Right lobe of liver (tissue), 6 donors: Measurements from ENCODE around the gene CSNK1A1. TPM values are rescaled to one million over a fixed set of nuclear protein-coding genes. Genes with fewer than 3 reads are reported as not detected.
"Not testable (repeated sequence)": the region's sequence is repeated elsewhere in the genome, so short reads cannot be mapped to it uniquely, and the experiment has no call there.

Source experiments
- ATAC-seq, 4 donors: fragments of 200-7000 bp; cut with Tn5 transposase; one replicate each; pipeline ENCODE4 v1.9.1; 2020; ENCODE audit warnings: mild to moderate bottlenecking in 4 of 4, moderate library complexity in 4 of 4
- DNase-seq, 3 donors: peaks; one replicate each; pipeline ENCODE4 v3.0.0-alpha.2; 2020
- H3K27ac ChIP-seq, 3 donors: fragments of 200-600 bp; one replicate each; pipeline ENCODE4 v1.8.0; 2022
- H3K27me3 ChIP-seq, 2 donors: fragments of 200-600 bp; one replicate each; pipeline ENCODE4 v1.8.0; 2022
- H3K36me3 ChIP-seq, 4 donors: fragments of 200-600 bp; sonication (generic) in 1 of 4; one replicate each; pipeline versions ENCODE4 v1.5.1 to v1.8.0; 2017 to 2022; ENCODE audit warnings: control low read depth in 1 of 4
- H3K4me1 ChIP-seq, 4 donors: fragments of 200-600 bp; sonication (generic) in 1 of 4; one replicate each; pipeline versions ENCODE4 v1.5.1 to v1.8.0; 2017 to 2022; ENCODE audit warnings: control low read depth in 1 of 4
- H3K4me3 ChIP-seq, 3 donors: fragments of 200-600 bp; one replicate each; pipeline ENCODE4 v1.8.0; 2022
- H3K9me3 ChIP-seq, 4 donors: fragments of 200-600 bp; sonication (generic) in 1 of 4; one replicate each; pipeline versions ENCODE4 v1.5.1 to v1.8.0; 2017 to 2022; ENCODE audit warnings: control low read depth in 1 of 4
- POLR2A ChIP-seq: fragments of 450-650 bp; IDR thresholded peaks from one replicate; pipeline ENCODE4 v1.6.1; 2017; ENCODE audit warnings: antibody characterized with exemption, mild to moderate bottlenecking
- WGBS: methylation state at CpG from one replicate; pipeline ENCODE4 v1.1.6; 2018; ENCODE audit warnings: low coverage, low lambda C conversion rate; ENCODE audit not compliant: insufficient coverage; ENCODE audit errors: missing lambda C conversion rate; 5-methylcytosine and 5-hydroxymethylcytosine counted together
- intact Hi-C, 2 donors: fragments of 100-400 bp; cut with DNase I; formaldehyde crosslinking; loops; one replicate each; pipeline versions ENCODE4 v1.11.2 to v1.14.1; 2022
- total RNA-seq, 6 experiments: library from RNA; depleted of rRNA in 2 of 6; stranded (reverse); fragments of >200 nt in 2 of 6; fragmentation: NEBNext Ultra II Directional in 3 of 6; extraction: Animal tissue kit (Norgen Biotek cat#: 25700) in 3 of 6; gene quantifications; one replicate each; pipeline versions ENCODE4 v1.1.0 to v1.2.4, GENCODE V29; 2016 to 2023
- TF ChIP-seq, protein P1 (sequence below), 4 donors: fragments of 200-600 bp in 3 of 4; fragments of 450-650 bp in 1 of 4; IDR thresholded peaks; one replicate each; pipeline versions ENCODE4 v1.5.1 to v1.8.0; 2016 to 2022; ENCODE audit warnings: antibody characterized with exemption in 4 of 4, mild to moderate bottlenecking in 2 of 4
- donor health status: DM: no; HTN: yes; CAD: no.
- donor health status: DM: no; HTN: no; CAD: no.
- donor health status: DM: no; HTN: no; CAD: no.
- donor health status: DM: no; HTN: yes; CAD: no.
- donor health status: DM: no; HTN: yes; CAD: no.

CSNK1A1 gene
- total RNA-seq, 6 experiments from 2014 or later: 79.7 to 87.1 (median 83.8) TPM

DNA sequence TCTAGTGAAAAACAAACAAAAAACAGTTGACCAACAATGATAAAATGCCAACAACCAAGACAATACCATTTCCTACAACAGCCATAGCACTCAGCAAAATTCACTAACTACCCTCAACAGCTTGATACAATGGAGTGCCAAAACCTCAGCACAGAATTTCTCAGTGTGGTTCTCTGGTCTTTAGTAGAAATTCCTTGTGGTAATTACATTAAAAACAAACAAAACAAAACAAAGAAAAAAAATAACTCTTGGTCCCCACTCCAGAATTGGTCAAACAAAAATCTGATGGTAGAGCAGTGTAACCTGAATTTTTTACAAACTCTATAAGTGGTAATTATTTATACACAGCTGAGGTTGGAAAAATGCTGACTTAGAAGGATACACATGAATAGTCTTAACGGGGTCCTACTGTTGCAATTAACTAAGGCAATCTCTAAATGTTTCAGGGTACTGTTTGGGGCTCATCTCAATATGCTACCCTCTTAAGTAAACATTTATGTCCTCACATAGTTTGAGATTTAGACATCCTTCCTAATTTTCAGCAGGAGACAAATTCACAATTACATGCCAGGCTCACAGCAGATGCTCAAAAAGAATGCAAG is 13.8 kb downstream of the CSNK1A1 start:
- Histone ChIP-seq H3K4me1 (peaks cover 0 to 38% (median 0%) of the 10 kb centered on the region in 4 donors), H3K9me3 (no peaks in the 10 kb centered on the region), H3K27ac (no peak overlapping the region), H3K36me3 (peaks cover 0 to 19% (median 2%) of the 10 kb centered on the region in 4 donors), H3K4me3 (no peak overlapping the region), H3K27me3 (no peaks in the 10 kb centered on the region)
- no peak for DNase-seq
- 36% methylated on average over 1 of the region's 1 CpG for WGBS
- ATAC-seq: no peak
- intact Hi-C loops: no loop called here
- TF ChIP-seq POLR2A: no peak
- TF ChIP-seq, protein P1, sequence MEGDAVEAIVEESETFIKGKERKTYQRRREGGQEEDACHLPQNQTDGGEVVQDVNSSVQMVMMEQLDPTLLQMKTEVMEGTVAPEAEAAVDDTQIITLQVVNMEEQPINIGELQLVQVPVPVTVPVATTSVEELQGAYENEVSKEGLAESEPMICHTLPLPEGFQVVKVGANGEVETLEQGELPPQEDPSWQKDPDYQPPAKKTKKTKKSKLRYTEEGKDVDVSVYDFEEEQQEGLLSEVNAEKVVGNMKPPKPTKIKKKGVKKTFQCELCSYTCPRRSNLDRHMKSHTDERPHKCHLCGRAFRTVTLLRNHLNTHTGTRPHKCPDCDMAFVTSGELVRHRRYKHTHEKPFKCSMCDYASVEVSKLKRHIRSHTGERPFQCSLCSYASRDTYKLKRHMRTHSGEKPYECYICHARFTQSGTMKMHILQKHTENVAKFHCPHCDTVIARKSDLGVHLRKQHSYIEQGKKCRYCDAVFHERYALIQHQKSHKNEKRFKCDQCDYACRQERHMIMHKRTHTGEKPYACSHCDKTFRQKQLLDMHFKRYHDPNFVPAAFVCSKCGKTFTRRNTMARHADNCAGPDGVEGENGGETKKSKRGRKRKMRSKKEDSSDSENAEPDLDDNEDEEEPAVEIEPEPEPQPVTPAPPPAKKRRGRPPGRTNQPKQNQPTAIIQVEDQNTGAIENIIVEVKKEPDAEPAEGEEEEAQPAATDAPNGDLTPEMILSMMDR (IDR thresholded peaks at IDR 0.05): no peak

- H3K9me3 ChIP-seq, ATAC-seq, H3K4me3 ChIP-seq, H3K27me3 ChIP-seq, intact Hi-C loops, DNase-seq, H3K27ac ChIP-seq: not testable (repeated sequence)
- Histone ChIP-seq H3K4me1 (peaks cover 0 to 36% (median 0%) of the 10 kb centered on the region in 4 donors), H3K36me3 (peaks cover 0 to 19% (median 2%) of the 10 kb centered on the region in 4 donors)
- WGBS: 80% methylated on average over 5 of the region's 6 CpGs
Measured at GRCh38 chr5:149535787-149536186, 15.5 kb downstream of the CSNK1A1 start.

- intact Hi-C loops: no loop called here
- H3K4me1 ChIP-seq: peaks cover 0 to 33% (median 11%) of the 10 kb centered on the region in 4 donors
- ATAC-seq: no peak
Measured at GRCh38 chr5:149532413-149532812, 18.8 kb downstream of the CSNK1A1 start.

GRCh38 chr5:149529463-149529862 is 21.8 kb downstream of the CSNK1A1 start:
- no peak for DNase-seq
- TF ChIP-seq POLR2A: no peak
- TF ChIP-seq, protein P1 (IDR thresholded peaks at IDR 0.05): no peak
- peaks cover 0 to 48% (median 13%) of the 10 kb centered on the region in 4 donors for H3K4me1 ChIP-seq
- no peaks in the 10 kb centered on the region for H3K9me3 ChIP-seq
- no peak overlapping the region for H3K27ac ChIP-seq
- H3K36me3 ChIP-seq: no peaks in the 10 kb centered on the region
- no peak overlapping the region for H3K4me3 ChIP-seq
- H3K27me3 ChIP-seq: no peaks in the 10 kb centered on the region
- no peak for ATAC-seq
- intact Hi-C loops: no loop called here

More at GRCh38 chr5:149532413-149532812, 18.8 kb downstream of the CSNK1A1 start:
- WGBS: 85% methylated on average over 4 of the region's 7 CpGs
- DNase-seq: no peak
- H3K27me3 ChIP-seq: no peaks in the 10 kb centered on the region
- no peak overlapping the region for H3K4me3 ChIP-seq
- H3K36me3 ChIP-seq: peaks cover 0 to 8% (median 0%) of the 10 kb centered on the region in 4 donors
- TF ChIP-seq POLR2A: no peak
- TF ChIP-seq, protein P1 (IDR thresholded peaks at IDR 0.05): no peak
- H3K27ac ChIP-seq: no peak overlapping the region
- no peaks in the 10 kb centered on the region for H3K9me3 ChIP-seq

- Histone ChIP-seq H3K36me3 (peaks cover 0 to 8% (median under 1%) of the 10 kb centered on the region in 4 donors), H3K27ac (no peak overlapping the region), H3K4me3 (no peak overlapping the region), H3K9me3 (no peaks in the 10 kb centered on the region), H3K4me1 (peaks cover 0 to 48% (median 13%) of the 10 kb centered on the region in 4 donors), H3K27me3 (no peaks in the 10 kb centered on the region)
- ATAC-seq (no peak), DNase-seq (no peak)
- intact Hi-C loops: no loop called here
- TF ChIP-seq POLR2A: no peak
- TF ChIP-seq, protein P1 (IDR thresholded peaks at IDR 0.05): no peak
- 58% methylated on average over 4 of the region's 4 CpGs for WGBS
Measured at GRCh38 chr5:149528281-149529060, 22.8 kb downstream of the CSNK1A1 start.
